Stomach (tissue), 4 donors: Measurements from ENCODE around the gene WDPCP.

Experiments
- CTCF ChIP-seq, 7 experiments: fragments of 450-650 bp in 4 of 7; fragments of 200-600 bp in 3 of 7; sonication (generic) in 3 of 7; IDR thresholded peaks; one replicate each; pipeline ENCODE4 v1.5.1; 2016 to 2019; ENCODE audit warnings: antibody characterized with exemption in 7 of 7, control low read depth in 2 of 7, mild to moderate bottlenecking in 1 of 7
- EP300 ChIP-seq: sonication (generic); formaldehyde crosslinking; IDR thresholded peaks from one replicate; pipeline ENCODE4 v1.6.1; 2017; ENCODE audit warnings: antibody characterized with exemption
- POLR2A ChIP-seq, 4 donors: fragments of 450-650 bp; IDR thresholded peaks; one replicate each; pipeline ENCODE4 v1.6.1; 2016; ENCODE audit warnings: antibody characterized with exemption in 4 of 4, control low read depth in 2 of 4, mild to moderate bottlenecking in 1 of 4, moderate library complexity in 1 of 4
- POLR2AphosphoS5 ChIP-seq, 3 donors: sonication (generic); formaldehyde crosslinking; IDR thresholded peaks; one replicate each; pipeline ENCODE4 v1.6.1; 2016; ENCODE audit warnings: antibody characterized with exemption in 3 of 3

DNA sequence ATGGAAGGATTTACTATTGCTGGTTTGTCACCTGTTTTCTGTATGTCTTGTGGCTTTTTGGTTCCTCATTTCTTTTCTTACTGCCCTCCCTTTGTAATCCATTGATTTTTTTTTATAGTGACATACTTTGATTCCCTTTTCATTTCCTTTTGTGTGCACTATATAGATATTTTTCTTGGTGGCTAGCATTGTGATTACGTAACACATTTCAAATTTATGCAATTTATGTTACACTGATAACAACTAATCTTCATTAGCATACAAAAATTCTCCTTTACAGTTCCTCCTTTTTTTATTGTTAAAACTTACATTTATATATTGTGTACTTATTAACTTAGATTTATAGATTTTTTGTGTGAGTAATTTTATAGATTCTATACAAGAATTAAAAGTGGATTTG is 457.1 kb downstream of the WDPCP start:
- no peak for TF ChIP-seq EP300
- no peak for TF ChIP-seq CTCF (IDR thresholded peaks at IDR 0.05)
- TF ChIP-seq POLR2A (IDR thresholded peaks at IDR 0.05), result no peak
- no peak for TF ChIP-seq POLR2AphosphoS5 (IDR thresholded peaks at IDR 0.05)
